ENCODE results near the gene CD276.

Gene CD276

DNA sequence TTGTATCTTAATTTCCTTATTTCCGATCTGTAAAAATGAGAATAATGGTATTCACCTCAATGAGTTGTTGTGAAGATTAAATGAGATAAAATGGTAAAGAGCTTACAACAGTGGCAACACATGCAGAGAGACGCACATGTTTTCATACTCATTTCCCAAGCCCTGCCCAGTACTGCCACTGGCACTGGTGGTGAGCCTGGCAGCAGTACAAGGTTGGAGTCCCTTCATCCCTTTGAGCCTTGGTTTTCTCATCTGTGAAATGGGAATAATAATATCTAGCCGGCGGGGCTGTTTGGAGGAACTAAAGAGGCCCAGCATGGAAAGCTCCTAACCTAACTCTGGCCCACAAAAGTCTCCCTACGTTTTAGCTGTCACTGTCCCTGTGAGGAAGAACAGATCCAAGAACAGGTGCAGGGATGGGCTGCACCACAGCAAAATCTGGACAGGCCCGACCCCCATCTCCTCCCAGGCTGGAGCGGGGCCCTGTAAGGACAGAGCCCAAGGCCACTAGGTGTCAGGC lies 866 bp upstream of the CD276 start:
- H3K9me3 ChIP-seq (ENCODE audit: insufficient read depth, low read depth, low read length): no peaks in the 10 kb centered on the region
- no CpG with 5 or more reads among the region's 7 CpGs for WGBS (ENCODE audit: extremely low coverage, insufficient coverage, insufficient read length)

DNA sequence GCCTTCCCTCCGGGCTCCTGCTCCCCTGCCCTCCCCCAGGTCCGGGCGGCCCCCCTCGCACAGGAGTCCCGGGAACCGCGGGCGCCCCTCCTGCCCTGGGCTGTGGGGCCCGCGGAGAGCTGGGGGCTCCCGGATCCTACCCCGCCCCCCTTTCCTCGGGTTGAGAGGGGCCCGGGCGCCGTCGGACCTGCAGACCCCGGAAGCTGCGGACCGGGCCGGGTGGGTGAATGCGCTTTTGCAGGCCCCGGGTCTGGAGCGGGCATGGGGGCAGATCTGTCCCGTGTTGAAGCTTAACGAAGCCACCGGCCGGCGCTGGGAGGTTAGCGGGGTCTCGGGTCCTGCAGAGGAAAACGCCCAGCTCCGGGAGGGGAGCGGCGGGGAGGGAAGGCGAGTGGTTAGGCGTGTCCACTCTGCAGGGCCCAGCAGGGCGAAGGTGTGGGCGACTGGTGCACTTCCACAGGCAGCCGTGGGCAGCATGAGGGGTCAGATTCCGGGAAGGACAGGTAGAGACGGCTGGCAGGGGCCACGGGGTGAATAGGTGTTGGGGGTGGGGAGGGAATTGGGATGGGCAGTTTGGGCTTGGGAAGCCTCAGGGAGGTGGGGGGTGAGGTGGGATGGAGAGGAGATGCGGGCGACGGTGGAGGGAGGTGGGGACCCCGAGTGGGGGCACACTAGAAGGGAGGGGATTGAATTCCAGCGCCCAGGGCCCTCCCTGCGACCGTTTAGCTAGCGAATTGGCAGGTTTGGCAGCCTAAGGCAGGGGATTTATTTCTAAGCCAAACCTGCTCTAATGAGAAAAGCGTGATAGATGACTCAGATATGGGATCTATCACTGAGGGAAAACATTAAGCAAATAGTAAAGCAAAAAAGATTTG lies 635 bp downstream of the CD276 start:
- no peak overlapping the region for H3K23ac ChIP-seq (ENCODE audit: low read length)
- H3K27ac ChIP-seq (ENCODE audit: low read depth, low read length): peak overlapping the region; percentile 90
- WGBS (ENCODE audit: extremely low coverage, insufficient coverage, insufficient read length): no CpG with 5 or more reads among the region's 52 CpGs
- peaks cover 34 to 42% of the 10 kb centered on the region in 2 experiments for H3K4me1 ChIP-seq (ENCODE audit: control insufficient read depth in 1 of 2, insufficient read depth in 2 of 2, low read length in 2 of 2)
- H3K36me3 ChIP-seq (ENCODE audit: control insufficient read depth in 1 of 2, insufficient read depth in 2 of 2, low read length in 2 of 2): no peaks in the 10 kb centered on the region
- peak overlapping the region; percentile 34 for H2BK12ac ChIP-seq (ENCODE audit: low read length)
- H3K4ac ChIP-seq (ENCODE audit: low read depth, low read length): peak overlapping the region; percentile 97
- H4K8ac ChIP-seq (ENCODE audit: low read depth, low read length): peak overlapping the region; percentile 88
- no peaks in the 10 kb centered on the region for H3K27me3 ChIP-seq (ENCODE audit: insufficient read depth, low read length)
- H3K18ac ChIP-seq (ENCODE audit: low read length): peak overlapping the region; percentile 96
- H3K14ac ChIP-seq (ENCODE audit: low read length): peak overlapping the region; percentile 94
- H3K9ac ChIP-seq (ENCODE audit: low read length): peak overlapping the region; percentile 88
- H3K9me3 ChIP-seq (ENCODE audit: insufficient read depth, low read depth, low read length): no peaks in the 10 kb centered on the region
- peak overlapping the region; percentile 87 for H4K12ac ChIP-seq (ENCODE audit: low read depth, low read length)
- peak overlapping the region; percentile 87 for H3K4me2 ChIP-seq (ENCODE audit: low read length)
- peak overlapping the region; percentile 97 for H3K4me3 ChIP-seq (ENCODE audit: low read depth, low read length)
- peaks cover 18% of the 10 kb centered on the region for H3K79me2 ChIP-seq (ENCODE audit: control insufficient read depth, insufficient read depth, low read length, poor library complexity)
- peak overlapping the region; percentile 91 for H2BK120ac ChIP-seq (ENCODE audit: insufficient read depth, low read length, poor library complexity)
- peak overlapping the region; percentile 94 for H4K91ac ChIP-seq (ENCODE audit: low read depth, low read length)
- H3K79me1 ChIP-seq (ENCODE audit: low read length): peaks cover 25% of the 10 kb centered on the region
- peak; percentile 40 to 62 for DNase-seq
- peak overlapping the region; percentile 79 for H2AK5ac ChIP-seq (ENCODE audit: low read length)
- H2BK5ac ChIP-seq (ENCODE audit: low read depth, low read length, poor library complexity): peak overlapping the region; percentile 91
- peak overlapping the region; percentile 70 for H2AFZ ChIP-seq (ENCODE audit: insufficient read depth, low read length, poor library complexity)

More for the DNA sequence above, 866 bp upstream of the CD276 start:
- no peak overlapping the region for H4K8ac ChIP-seq (ENCODE audit: low read depth, low read length)
- H3K4me1 ChIP-seq (ENCODE audit: control insufficient read depth in 1 of 2, insufficient read depth in 2 of 2, low read length in 2 of 2): peaks cover 25 to 30% of the 10 kb centered on the region in 2 experiments
- no peak overlapping the region for H3K4me3 ChIP-seq (ENCODE audit: low read depth, low read length)
- H2BK5ac ChIP-seq (ENCODE audit: low read depth, low read length, poor library complexity): peak overlapping the region; percentile 36
- H3K4me2 ChIP-seq (ENCODE audit: low read length): peak overlapping the region; percentile 85
- H3K4ac ChIP-seq (ENCODE audit: low read depth, low read length): no peak overlapping the region
- peaks cover 23% of the 10 kb centered on the region for H3K79me1 ChIP-seq (ENCODE audit: low read length)
- H3K9ac ChIP-seq (ENCODE audit: low read length): no peak overlapping the region
- H3K36me3 ChIP-seq (ENCODE audit: control insufficient read depth in 1 of 2, insufficient read depth in 2 of 2, low read length in 2 of 2): no peaks in the 10 kb centered on the region
- no peak overlapping the region for H4K91ac ChIP-seq (ENCODE audit: low read depth, low read length)
- peaks cover 16% of the 10 kb centered on the region for H3K79me2 ChIP-seq (ENCODE audit: control insufficient read depth, insufficient read depth, low read length, poor library complexity)
- no peaks in the 10 kb centered on the region for H3K27me3 ChIP-seq (ENCODE audit: insufficient read depth, low read length)
- H2BK12ac ChIP-seq (ENCODE audit: low read length): no peak overlapping the region
- no peak overlapping the region for H4K12ac ChIP-seq (ENCODE audit: low read depth, low read length)
- no peak for DNase-seq
- H2AFZ ChIP-seq (ENCODE audit: insufficient read depth, low read length, poor library complexity): peak overlapping the region; percentile 42
- H3K18ac ChIP-seq (ENCODE audit: low read length): no peak overlapping the region
- peak overlapping the region; percentile 51 for H3K27ac ChIP-seq (ENCODE audit: low read depth, low read length)
- no peak overlapping the region for H2AK5ac ChIP-seq (ENCODE audit: low read length)
- no peak overlapping the region for H3K14ac ChIP-seq (ENCODE audit: low read length)
- H3K23ac ChIP-seq (ENCODE audit: low read length): no peak overlapping the region
- H2BK120ac ChIP-seq (ENCODE audit: insufficient read depth, low read length, poor library complexity): no peak overlapping the region

DNA sequence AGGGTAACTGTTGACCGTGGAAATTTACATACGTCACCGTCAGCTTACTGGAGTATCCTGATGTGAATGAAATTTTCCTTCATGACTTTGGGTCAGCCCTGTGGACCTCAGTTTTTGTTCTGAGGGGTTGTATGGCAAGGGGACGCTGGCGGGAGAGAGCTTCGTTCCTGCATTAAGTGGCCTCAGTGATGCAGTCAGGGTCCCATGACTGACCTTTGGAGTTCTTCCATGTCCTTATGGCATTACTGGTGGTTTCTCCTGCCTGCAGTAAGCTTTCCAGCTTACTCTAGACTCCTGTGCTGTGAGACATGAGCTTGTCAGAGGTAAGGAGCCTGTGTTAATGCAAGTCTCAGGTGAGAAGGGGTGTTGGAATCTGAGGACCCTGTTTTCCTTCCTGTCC lies 1.8 kb downstream of the CD276 start:
- Histone ChIP-seq H2AFZ (ENCODE audit: insufficient read depth, low read length, poor library complexity) (no peak overlapping the region), H4K8ac (ENCODE audit: low read depth, low read length) (no peak overlapping the region), H3K4me2 (ENCODE audit: low read length) (peak overlapping the region; percentile 87), H3K9me3 (ENCODE audit: insufficient read depth, low read depth, low read length) (no peaks in the 10 kb centered on the region), H2BK5ac (ENCODE audit: low read depth, low read length, poor library complexity) (no peak overlapping the region), H3K27me3 (ENCODE audit: insufficient read depth, low read length) (no peaks in the 10 kb centered on the region), H4K12ac (ENCODE audit: low read depth, low read length) (no peak overlapping the region), H3K23ac (ENCODE audit: low read length) (no peak overlapping the region), H2AK5ac (ENCODE audit: low read length) (no peak overlapping the region), H3K4ac (ENCODE audit: low read depth, low read length) (no peak overlapping the region), H3K36me3 (ENCODE audit: control insufficient read depth in 1 of 2, insufficient read depth in 2 of 2, low read length in 2 of 2) (no peaks in the 10 kb centered on the region), H2BK120ac (ENCODE audit: insufficient read depth, low read length, poor library complexity) (no peak overlapping the region), H3K4me1 (ENCODE audit: control insufficient read depth in 1 of 2, insufficient read depth in 2 of 2, low read length in 2 of 2) (peaks cover 34 to 42% of the 10 kb centered on the region in 2 experiments), H3K14ac (ENCODE audit: low read length) (peak overlapping the region; percentile 1), H3K79me2 (ENCODE audit: control insufficient read depth, insufficient read depth, low read length, poor library complexity) (peaks cover 18% of the 10 kb centered on the region), H3K9ac (ENCODE audit: low read length) (no peak overlapping the region), H3K79me1 (ENCODE audit: low read length) (peaks cover 25% of the 10 kb centered on the region), H2BK12ac (ENCODE audit: low read length) (no peak overlapping the region), H3K27ac (ENCODE audit: low read depth, low read length) (peak overlapping the region; percentile 24), H3K4me3 (ENCODE audit: low read depth, low read length) (no peak overlapping the region), H4K91ac (ENCODE audit: low read depth, low read length) (no peak overlapping the region), H3K18ac (ENCODE audit: low read length) (peak overlapping the region; percentile 30)
- WGBS (ENCODE audit: extremely low coverage, insufficient coverage, insufficient read length): no CpG with 5 or more reads among the region's 6 CpGs
- DNase-seq: no peak

DNA sequence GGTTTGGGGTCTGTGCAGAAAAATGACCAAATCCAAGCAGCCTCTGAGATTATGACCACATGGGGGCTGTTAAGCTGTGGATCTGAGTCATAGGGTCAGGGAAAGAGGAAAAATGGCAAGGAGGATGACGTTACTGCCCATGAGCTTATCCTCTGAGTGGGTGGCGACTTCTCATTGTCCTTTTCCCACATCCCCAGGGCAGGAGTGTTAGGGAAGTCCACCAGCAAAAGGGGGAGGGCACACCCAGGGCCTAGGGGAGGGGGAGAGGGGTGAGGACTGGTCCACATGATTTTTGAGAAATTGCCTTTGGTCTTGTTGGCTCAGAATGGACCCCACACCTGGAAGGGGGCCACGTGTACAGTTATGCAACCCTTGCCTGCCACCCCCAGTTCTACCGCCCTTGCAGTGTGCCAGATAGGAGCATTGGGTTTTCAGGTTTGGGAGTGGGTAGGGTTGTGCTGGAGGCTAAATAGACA lies 2.6 kb downstream of the CD276 start:
- H4K8ac ChIP-seq (ENCODE audit: low read depth, low read length): peak overlapping the region; percentile 27
- H2AFZ ChIP-seq (ENCODE audit: insufficient read depth, low read length, poor library complexity): no peak overlapping the region
- DNase-seq: peak; percentile 73 to 78
- no peak overlapping the region for H3K14ac ChIP-seq (ENCODE audit: low read length)
- peak overlapping the region; percentile 45 for H4K91ac ChIP-seq (ENCODE audit: low read depth, low read length)
- H3K9me3 ChIP-seq (ENCODE audit: insufficient read depth, low read depth, low read length): no peaks in the 10 kb centered on the region
- H2BK120ac ChIP-seq (ENCODE audit: insufficient read depth, low read length, poor library complexity): no peak overlapping the region
- H3K23ac ChIP-seq (ENCODE audit: low read length): no peak overlapping the region
- H3K36me3 ChIP-seq (ENCODE audit: control insufficient read depth in 1 of 2, insufficient read depth in 2 of 2, low read length in 2 of 2): peaks cover under 1% of the 10 kb centered on the region in 2 experiments
- peak overlapping the region; percentile 57 for H3K18ac ChIP-seq (ENCODE audit: low read length)
- H3K79me2 ChIP-seq (ENCODE audit: control insufficient read depth, insufficient read depth, low read length, poor library complexity): peaks cover 21% of the 10 kb centered on the region
- peak overlapping the region; percentile 36 for H3K4me2 ChIP-seq (ENCODE audit: low read length)
- no peak overlapping the region for H4K12ac ChIP-seq (ENCODE audit: low read depth, low read length)
- H3K4ac ChIP-seq (ENCODE audit: low read depth, low read length): peak overlapping the region; percentile 22
- peaks cover 25% of the 10 kb centered on the region for H3K79me1 ChIP-seq (ENCODE audit: low read length)
- H2BK12ac ChIP-seq (ENCODE audit: low read length): peak overlapping the region; percentile 21
- WGBS (ENCODE audit: extremely low coverage, insufficient coverage, insufficient read length): no CpG with 5 or more reads among the region's 4 CpGs
- no peak overlapping the region for H2AK5ac ChIP-seq (ENCODE audit: low read length)
- H3K4me3 ChIP-seq (ENCODE audit: low read depth, low read length): no peak overlapping the region
- peak overlapping the region; percentile 49 for H3K27ac ChIP-seq (ENCODE audit: low read depth, low read length)
- H3K27me3 ChIP-seq (ENCODE audit: insufficient read depth, low read length): no peaks in the 10 kb centered on the region
- H2BK5ac ChIP-seq (ENCODE audit: low read depth, low read length, poor library complexity): no peak overlapping the region
- H3K9ac ChIP-seq (ENCODE audit: low read length): no peak overlapping the region
- H3K4me1 ChIP-seq (ENCODE audit: control insufficient read depth in 1 of 2, insufficient read depth in 2 of 2, low read length in 2 of 2): peaks cover 38 to 46% of the 10 kb centered on the region in 2 experiments
